Subcutaneous adipose tissue (tissue), 4 donors: ENCODE measurements around the gene PML. TPM values are rescaled to one million over a fixed set of nuclear protein-coding genes. Genes with fewer than 3 reads are reported as not detected.

ENCODE experiments used
- CTCF ChIP-seq: fragments of 450-650 bp; IDR thresholded peaks from one replicate; pipeline ENCODE4 v1.5.1; 2016; ENCODE audit warnings: low read depth, mild to moderate bottlenecking, control low read depth, antibody characterized with exemption, moderate library complexity
- total RNA-seq, 4 donors: library from RNA; depleted of rRNA; stranded (reverse); fragments of >200 nt; gene quantifications; one replicate each; pipeline ENCODE4 v1.1.0, GENCODE V29; 2016

The PML gene
- total RNA-seq, 4 donors from 2014 or later: 45.2 to 214 (median 65.5) TPM

GRCh38 chr15:74045184-74045583 lies 50.7 kb downstream of the PML start:
- no peak for TF ChIP-seq CTCF

- no peak for TF ChIP-seq CTCF
These were observed 51.2 kb downstream of the PML start for GRCh38 chr15:74045636-74046274.

DNA sequence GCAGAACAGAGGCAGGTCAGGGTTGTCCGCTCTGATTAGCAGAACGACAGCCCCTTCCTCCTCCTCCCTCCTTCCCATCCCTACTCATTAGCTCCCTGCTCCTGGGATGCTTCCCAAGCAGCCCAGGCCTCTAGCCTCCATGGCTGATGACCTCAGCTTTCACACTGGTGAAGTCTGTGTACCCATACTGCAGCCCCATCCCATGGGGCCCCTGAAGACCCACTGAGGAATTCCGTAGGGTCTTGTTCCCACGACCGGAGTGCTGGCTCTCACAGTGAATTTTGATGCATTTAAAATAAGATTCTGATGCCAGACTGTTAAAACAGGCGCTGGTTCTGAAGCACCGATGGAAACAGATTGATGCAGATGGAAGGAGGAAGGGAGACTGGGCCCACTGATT lies 51.8 kb downstream of the PML start:
- no peak for TF ChIP-seq CTCF

- no peak for TF ChIP-seq CTCF
These were observed 55.6 kb downstream of the PML start for GRCh38 chr15:74050127-74050526.

GRCh38 chr15:74050556-74051234 lies 56.2 kb downstream of the PML start:
- TF ChIP-seq CTCF: no peak

DNA sequence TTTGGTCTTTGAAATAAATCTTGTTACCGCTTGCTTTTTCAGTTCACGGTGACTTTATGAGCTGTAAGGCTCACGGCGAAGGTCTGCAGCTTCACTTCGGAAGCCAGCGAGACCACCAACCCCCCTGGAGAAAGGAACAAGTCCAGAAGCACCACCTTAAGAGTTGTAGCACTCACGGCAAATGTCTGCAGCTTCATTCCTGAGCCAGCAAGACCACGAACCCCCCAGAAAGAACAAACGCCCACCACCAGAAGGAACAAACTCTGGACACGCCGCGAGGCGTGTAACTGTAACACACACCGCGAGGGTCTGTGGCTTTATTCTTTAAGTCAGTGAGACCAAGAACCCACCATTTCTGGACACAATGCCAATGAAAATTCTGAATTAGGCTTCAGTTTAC lies 59.0 kb downstream of the PML start:
- no peak for TF ChIP-seq CTCF

- no peak for TF ChIP-seq CTCF
These were observed 59.5 kb downstream of the PML start for GRCh38 chr15:74053941-74054529.
